Loucy (cell line): ENCODE data around the gene CD160.

Experiments
- H2AFZ ChIP-seq: fragments of 200-600 bp; sonication (generic); 2 replicates; pipeline ENCODE4 v1.6.0; 2016; ENCODE audit warnings: antibody characterized with exemption, mild to moderate bottlenecking, low read length, moderate library complexity
- H3F3A ChIP-seq: fragments of 200-600 bp; 2 replicates; pipeline ENCODE4 v1.6.0; 2016; ENCODE audit warnings: antibody characterized with exemption, low read depth, mild to moderate bottlenecking
- H3K27me3 ChIP-seq: fragments of 200-600 bp; sonication (generic); 2 replicates; pipeline ENCODE4 v1.6.1; 2014; ENCODE audit warnings: low read length, mild to moderate bottlenecking; ENCODE audit not compliant: insufficient read depth, poor library complexity, severe bottlenecking
- H3K36me3 ChIP-seq: fragments of 200-600 bp; sonication (generic); 2 replicates; pipeline ENCODE4 v1.6.1; 2016; ENCODE audit warnings: low read length; ENCODE audit not compliant: insufficient read depth
- H3K4me1 ChIP-seq: fragments of 200-600 bp; sonication (generic); 2 replicates; pipeline ENCODE4 v1.5.1; 2014; ENCODE audit warnings: low read length, mild to moderate bottlenecking; ENCODE audit not compliant: insufficient read depth, poor library complexity, severe bottlenecking
- H3K4me2 ChIP-seq: fragments of 200-600 bp; sonication (generic); 2 replicates; pipeline ENCODE4 v1.6.0; 2014; ENCODE audit warnings: antibody characterized with exemption, low read length, low read depth, mild to moderate bottlenecking; ENCODE audit not compliant: poor library complexity, severe bottlenecking
- H3K4me3 ChIP-seq: fragments of 200-600 bp; sonication (generic); 2 replicates; pipeline ENCODE4 v1.5.1; 2014; ENCODE audit warnings: low read length, mild to moderate bottlenecking, mixed read lengths; ENCODE audit not compliant: poor library complexity, severe bottlenecking
- H3K79me2 ChIP-seq: fragments of 200-600 bp; sonication (generic); 2 replicates; pipeline ENCODE4 v1.6.1; 2014; ENCODE audit warnings: low read length; ENCODE audit not compliant: insufficient read depth
- H3K9ac ChIP-seq: fragments of 200-600 bp; sonication (generic); 2 replicates; pipeline ENCODE4 v1.6.0; 2014; ENCODE audit warnings: mild to moderate bottlenecking, low read depth, low read length, moderate library complexity; ENCODE audit not compliant: poor library complexity, severe bottlenecking
- H3K9me2 ChIP-seq: fragments of 200-600 bp; sonication (generic); replicated peaks from 2 replicates; pipeline ENCODE4 v1.6.1; 2016; ENCODE audit warnings: low read depth, low read length, mixed read lengths
- H3K9me3 ChIP-seq: fragments of 200-600 bp; sonication (generic); 2 replicates; pipeline ENCODE4 v1.6.1; 2014; ENCODE audit warnings: mild to moderate bottlenecking, antibody characterized with exemption, low read length, low read depth; ENCODE audit not compliant: insufficient read depth
- H4K20me1 ChIP-seq: fragments of 200-600 bp; sonication (generic); 2 replicates; pipeline ENCODE4 v1.6.0; 2014; ENCODE audit warnings: antibody characterized with exemption, low read length, mild to moderate bottlenecking; ENCODE audit not compliant: insufficient read depth, poor library complexity, severe bottlenecking
- CTCF ChIP-seq: fragments of 200-600 bp; sonication (generic); conservative IDR thresholded peaks from 2 replicates; pipeline ENCODE4 v1.5.1; 2014; ENCODE audit warnings: mild to moderate bottlenecking, antibody characterized with exemption, low read length
- EZH2phosphoT487 ChIP-seq: fragments of 200-600 bp; IDR thresholded peaks from 2 replicates; pipeline ENCODE4 v1.6.1; 2018; ENCODE audit warnings: antibody characterized with exemption, mild to moderate bottlenecking, moderate library complexity, borderline replicate concordance

The CD160 gene

GRCh38 chr1:145702826-145703225 is 16.5 kb upstream of the CD160 start:
- Histone ChIP-seq H3K9me3 (no peaks in the 10 kb centered on the region), H3K27me3 (no peaks in the 10 kb centered on the region), H3K79me2 (no peaks in the 10 kb centered on the region), H3K4me1 (no peaks in the 10 kb centered on the region), H3F3A (no peaks in the 10 kb centered on the region), H3K9ac (no peak overlapping the region), H3K9me2 (no peaks in the 10 kb centered on the region), H3K36me3 (no peaks in the 10 kb centered on the region), H4K20me1 (no peaks in the 10 kb centered on the region), H3K4me2 (no peak overlapping the region), H2AFZ (no peak overlapping the region), H3K4me3 (no peak overlapping the region)
- no peak for TF ChIP-seq CTCF
- no peak for TF ChIP-seq EZH2phosphoT487

GRCh38 chr1:145705622-145706021 is 13.7 kb upstream of the CD160 start:
- Histone ChIP-seq H3K4me1 (no peaks in the 10 kb centered on the region), H3K9me2 (no peaks in the 10 kb centered on the region), H3K9ac (no peak overlapping the region), H4K20me1 (no peaks in the 10 kb centered on the region), H3K27me3 (no peaks in the 10 kb centered on the region), H3K4me2 (no peak overlapping the region), H3K79me2 (no peaks in the 10 kb centered on the region), H3F3A (no peaks in the 10 kb centered on the region), H2AFZ (no peak overlapping the region), H3K9me3 (no peaks in the 10 kb centered on the region), H3K36me3 (no peaks in the 10 kb centered on the region), H3K4me3 (no peak overlapping the region)
- TF ChIP-seq EZH2phosphoT487 (no peak), CTCF (no peak)

- no peaks in the 10 kb centered on the region for H3K9me3 ChIP-seq
- no peaks in the 10 kb centered on the region for H3K36me3 ChIP-seq
- H2AFZ ChIP-seq = no peak overlapping the region
- no peaks in the 10 kb centered on the region for H3K79me2 ChIP-seq
- no peaks in the 10 kb centered on the region for H3K27me3 ChIP-seq
- H3F3A ChIP-seq = no peaks in the 10 kb centered on the region
- no peaks in the 10 kb centered on the region for H3K9me2 ChIP-seq
- no peak overlapping the region for H3K9ac ChIP-seq
- H3K4me3 ChIP-seq = no peak overlapping the region
- TF ChIP-seq CTCF (no peak), EZH2phosphoT487 (no peak)
- H4K20me1 ChIP-seq = no peaks in the 10 kb centered on the region
- no peak overlapping the region for H3K4me2 ChIP-seq
- H3K4me1 ChIP-seq = no peaks in the 10 kb centered on the region
These were observed 13.1 kb upstream of the CD160 start for GRCh38 chr1:145706086-145706664.
